GM18507 (cell line): Measurements from ENCODE around the gene STUB1.
"Not testable (repeated sequence)": the region's sequence is repeated elsewhere in the genome, so short reads cannot be mapped to it uniquely, and the experiment has no call there.

ENCODE experiments used
- DNase-seq: peaks from one replicate; pipeline ENCODE4 v3.0.0; 2011; ENCODE audit warnings: low read depth; ENCODE audit not compliant: insufficient read length; ENCODE audit errors: extremely low spot score
- FAIRE-seq: peaks from 2 replicates; lab custom pipeline; 2011; peaks lifted over from hg19 to GRCh38; lab: Jason Lieb, UNC

Gene STUB1

DNA sequence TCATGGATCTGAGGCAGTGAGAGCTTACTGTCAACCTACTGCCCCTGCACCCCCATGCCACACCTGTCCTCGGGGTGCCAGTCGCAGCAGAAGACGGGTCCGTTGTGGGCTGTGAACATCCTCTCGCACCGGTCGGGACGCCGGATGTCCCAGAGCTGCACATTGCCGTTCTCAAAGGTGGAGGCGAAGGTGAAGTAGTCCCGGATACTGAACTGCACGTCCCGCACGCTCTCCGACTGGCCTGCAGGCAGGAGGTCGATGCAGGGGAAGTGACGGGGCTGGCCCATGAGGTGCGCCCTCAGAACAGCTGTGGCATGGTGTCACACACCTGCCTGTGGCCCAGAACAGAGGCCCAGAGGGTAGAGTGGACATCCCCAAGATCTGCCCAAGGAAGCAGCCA, 7.3 kb downstream of the STUB1 start:
- DNase-seq: no peak
- no peak for FAIRE-seq

DNA sequence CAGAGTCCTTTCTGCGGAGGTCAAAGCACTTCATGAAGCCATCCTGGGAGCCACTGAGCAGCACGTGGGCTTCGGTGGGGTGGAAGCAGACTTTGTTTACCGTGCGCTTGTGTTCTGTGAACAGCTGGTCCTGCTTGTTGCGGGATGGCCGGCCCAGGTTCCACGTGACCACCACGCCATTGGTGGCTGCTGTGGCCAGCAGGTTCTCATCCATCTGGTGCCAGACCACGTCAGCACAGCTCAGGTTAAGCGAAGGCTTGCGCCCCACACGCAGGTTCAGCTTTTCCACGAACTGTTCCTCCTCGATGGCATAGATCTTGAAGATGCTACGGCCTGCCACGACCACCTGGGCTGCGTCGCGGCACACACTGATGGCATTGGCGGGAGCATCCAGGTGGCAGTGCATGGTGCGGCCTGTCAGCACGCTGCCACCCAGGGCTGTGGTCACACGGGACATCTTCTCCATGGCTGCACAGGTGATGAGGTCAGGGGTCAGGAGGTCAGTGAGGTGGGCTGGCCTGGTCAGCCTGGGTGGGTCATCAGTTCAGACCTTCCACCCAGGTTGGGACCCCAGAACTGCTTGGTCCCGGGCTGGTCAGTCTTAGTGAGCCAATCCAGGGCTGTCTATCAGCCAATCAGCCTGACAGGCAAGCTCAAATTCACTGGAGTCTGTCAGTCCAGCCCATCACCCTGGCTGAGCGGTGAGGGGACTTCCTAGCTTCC, 9.1 kb downstream of the STUB1 start:
- DNase-seq (no peak), FAIRE-seq (no peak)

DNA sequence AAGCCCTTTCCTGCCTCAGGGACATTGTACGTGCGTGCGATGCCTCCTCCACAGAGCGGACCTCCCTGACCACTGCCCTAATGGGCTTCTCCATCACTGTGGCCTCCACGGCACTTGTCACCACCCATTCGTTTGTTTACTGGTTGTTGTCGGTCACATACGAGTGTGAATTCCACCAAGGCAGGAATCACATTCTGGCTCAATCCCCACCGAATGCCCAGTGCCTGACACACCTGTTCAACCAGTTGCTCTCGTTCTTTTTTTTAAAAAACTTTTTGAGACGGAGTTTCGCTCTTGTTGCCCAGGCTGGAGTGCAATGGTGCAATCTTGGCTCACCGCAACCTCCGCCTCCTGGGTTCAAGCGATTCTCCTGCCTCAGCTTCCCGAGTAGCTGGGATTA, 11.0 kb downstream of the STUB1 start:
- not testable (repeated sequence) for DNase-seq, FAIRE-seq

DNA sequence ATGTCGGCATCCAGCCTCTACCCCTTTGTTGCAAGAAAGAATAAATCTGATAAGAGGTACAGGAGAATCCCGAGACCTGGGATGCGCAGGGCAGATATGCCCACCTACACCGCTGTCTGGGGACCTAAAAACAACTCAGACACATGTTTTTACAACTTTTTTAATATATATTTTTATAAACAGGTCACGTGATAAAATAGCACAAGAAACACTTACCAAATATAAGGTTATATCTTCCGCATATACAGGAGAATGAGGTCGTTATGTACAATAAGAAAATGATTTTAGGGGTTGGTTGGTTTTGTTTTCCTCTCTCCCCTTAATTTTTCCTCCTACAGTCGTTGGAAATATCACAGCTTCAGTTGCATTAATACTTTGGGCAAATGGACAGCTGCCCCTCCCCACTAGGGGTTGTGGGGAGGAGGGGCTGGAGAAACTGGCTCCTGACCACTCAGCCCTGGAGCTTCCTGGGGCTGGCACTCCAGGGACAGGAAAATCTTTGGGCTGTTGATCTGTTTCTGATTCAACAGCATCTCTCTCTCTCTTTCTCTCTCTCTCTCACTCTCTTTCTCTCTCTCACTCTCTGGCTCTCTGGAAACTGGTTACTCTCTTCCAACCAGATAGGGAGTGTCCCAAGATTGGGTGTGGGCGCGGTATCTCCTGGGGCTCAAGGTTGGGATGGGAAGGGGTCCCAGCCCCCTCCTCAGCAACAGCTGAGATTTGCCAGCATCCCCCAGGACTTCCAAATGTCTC, 12.3 kb downstream of the STUB1 start:
- no peak for FAIRE-seq
- DNase-seq: no peak

DNA sequence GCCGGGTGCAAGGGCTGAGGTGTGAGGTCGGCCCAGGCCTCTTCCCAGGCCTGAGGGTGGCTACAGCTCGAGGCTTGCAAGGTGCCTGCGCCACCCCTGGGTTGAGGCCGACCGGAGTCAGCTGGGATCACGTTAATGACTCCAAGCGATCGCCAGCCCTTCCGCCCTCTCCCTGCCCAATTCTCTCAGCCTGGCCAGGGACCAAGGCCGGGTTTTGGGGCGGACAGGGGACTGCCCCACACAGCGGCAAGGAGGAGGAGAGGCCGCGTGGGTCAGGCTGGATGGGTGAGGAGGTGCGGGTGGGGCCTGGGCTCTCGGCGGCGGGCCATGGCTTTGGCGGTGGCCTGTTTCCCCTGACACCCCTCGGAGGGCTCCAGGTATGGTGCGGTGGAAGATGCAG, 13.2 kb downstream of the STUB1 start:
- DNase-seq (no peak), FAIRE-seq (no peak)

DNA sequence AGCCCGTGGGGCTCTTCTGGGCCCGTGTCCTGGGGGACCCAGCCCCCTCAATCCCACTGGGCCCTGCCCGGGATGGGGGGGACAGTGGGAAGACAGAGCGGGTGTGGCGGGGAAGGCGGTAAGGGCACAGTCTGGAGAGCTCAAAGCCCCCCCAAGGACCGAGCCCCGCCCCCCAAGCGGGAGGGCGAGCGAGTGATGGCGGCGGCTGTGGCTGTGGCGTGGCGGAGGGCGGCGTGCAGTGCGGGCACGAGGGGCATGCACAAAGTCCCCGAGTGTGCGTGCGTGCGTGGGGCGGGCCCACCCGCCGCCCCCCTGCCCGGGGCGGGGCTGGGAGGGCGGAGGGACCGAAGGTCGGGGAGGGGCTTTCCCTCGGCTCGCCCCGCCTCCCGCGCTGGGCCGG, 13.6 kb downstream of the STUB1 start:
- DNase-seq: no peak
- FAIRE-seq: no peak

DNA sequence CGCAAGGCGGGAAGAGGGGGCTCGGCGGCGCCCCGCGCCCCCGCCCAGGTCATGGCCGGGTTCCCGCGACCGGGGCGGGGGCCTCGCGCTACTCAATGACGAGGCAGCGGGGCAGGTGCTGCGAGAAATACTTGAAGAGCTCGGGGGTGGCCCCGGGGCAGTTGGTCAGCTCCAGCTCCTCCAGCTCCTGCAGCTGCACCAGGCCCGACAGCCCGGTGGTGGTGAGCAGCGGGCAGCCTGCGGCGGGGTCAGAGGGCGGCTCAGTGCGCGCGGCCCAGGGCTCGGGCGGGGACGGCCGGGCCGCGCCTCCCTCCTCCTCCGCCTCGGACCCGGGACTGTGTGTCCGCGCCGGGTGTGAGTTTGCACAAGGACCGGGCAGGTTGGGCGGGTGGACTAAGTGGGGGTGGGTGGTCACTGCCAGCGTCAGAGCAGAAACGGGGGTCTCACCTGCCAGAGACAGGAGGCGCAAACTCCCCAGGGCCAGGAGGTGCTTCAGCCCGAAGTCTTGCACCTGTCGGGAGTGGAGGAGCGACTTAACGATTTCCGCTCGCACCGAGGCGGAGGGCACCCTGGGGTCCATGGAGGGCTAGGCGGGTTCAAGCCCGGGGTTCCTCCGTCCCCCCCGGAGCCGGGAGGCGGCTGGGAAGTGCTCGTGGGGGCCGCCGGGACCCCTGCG, 14.1 kb downstream of the STUB1 start:
- FAIRE-seq (no peak), DNase-seq (no peak)

DNA sequence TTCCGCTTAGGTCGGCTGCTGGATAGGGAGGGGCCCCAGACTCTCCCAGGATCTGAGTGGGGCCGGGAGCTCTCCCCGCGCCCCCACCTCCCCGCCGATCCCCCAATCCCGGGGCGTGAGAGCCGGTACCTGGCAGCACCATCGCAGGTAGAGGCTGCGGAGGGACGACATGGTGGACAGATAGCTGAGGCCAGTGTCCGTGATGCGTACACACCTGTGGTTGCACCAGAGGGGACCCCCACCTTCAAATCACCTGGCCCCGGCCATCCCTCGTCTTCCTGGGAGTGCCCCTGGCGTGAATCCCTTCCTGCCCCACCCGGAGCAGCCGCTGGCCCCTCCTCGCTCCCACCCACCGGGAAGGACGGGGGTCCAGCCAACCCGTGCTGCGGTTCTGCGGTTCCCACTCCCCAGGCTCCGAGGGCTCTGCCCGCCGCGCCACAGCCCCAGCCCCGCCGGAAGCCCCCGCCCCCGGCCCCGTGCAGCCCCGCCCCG, 14.7 kb downstream of the STUB1 start:
- DNase-seq (no peak), FAIRE-seq (no peak)

DNA sequence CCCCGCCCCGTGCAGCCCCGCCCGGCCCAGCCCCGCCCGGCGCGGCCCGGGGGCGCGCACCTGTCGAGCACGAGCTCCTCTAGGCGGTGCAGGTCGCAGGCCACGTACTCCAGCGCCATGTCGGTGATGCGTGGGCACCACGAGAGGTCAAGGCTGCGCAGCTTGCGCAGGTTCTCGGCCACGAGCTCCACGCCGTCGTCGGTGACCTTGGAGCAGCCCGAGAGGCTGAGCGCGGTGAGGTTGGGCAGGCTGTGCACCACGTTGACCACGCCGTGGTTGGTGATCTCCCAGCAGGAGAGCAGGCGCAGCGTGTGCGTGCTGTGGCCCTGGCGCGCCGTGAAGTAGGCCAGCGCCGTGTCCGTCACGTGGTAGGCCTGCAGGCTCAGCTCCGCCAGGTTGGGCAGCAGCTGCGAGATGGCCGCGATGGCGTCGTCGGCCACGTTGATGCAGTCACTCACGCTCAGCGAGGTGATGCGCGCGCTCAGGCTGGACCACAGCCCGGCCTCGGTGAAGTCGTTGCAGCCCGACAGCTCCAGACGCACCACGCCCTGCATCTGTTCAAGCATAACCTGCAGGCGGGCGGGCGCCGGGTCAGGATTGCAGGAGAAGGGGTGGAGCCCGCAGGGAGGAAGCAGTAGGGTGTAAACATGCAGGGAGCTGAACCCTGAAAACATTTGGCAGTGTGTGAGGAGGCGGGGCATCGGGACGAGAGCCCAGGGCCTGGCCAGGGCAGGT, 15.3 kb downstream of the STUB1 start:
- DNase-seq (no peak), FAIRE-seq (no peak)

DNA sequence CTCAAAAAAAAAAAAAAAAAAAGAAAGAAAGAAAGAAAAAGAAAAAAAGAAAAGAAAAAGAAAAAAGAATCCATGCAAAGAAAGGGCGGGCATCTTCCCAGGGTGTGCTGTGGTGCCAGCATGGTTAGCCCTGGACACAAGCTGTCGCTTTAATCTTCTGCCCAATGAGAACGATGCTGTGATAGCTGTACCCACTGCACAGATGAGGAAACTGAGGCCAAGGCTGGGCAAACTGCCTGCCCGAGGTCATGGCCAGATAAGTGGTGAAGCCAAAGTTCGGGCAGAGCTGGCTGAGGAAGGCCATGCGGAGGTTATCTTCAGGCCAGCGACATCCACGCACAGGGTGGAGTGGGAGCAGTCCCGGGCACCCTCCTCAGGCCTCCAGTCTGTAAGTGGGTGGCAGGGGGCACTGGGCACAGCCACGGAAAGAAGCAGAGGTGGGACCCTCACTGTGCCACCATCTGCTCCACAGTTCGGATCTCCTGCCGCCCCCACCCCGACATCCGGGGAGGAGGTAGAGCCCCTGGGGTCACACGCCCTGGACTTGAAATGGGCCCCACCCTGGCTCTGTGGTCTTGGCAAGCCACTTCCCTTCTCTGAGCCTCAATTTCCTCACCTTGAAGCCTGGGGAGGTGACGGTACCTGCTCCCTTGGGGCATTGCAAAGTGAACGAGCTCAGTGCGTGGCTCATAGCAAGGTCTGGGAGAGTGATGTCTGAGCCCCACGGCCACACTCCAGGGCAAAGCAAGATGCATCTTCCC, 18.9 kb downstream of the STUB1 start:
- DNase-seq: no peak
- FAIRE-seq: no peak

DNA sequence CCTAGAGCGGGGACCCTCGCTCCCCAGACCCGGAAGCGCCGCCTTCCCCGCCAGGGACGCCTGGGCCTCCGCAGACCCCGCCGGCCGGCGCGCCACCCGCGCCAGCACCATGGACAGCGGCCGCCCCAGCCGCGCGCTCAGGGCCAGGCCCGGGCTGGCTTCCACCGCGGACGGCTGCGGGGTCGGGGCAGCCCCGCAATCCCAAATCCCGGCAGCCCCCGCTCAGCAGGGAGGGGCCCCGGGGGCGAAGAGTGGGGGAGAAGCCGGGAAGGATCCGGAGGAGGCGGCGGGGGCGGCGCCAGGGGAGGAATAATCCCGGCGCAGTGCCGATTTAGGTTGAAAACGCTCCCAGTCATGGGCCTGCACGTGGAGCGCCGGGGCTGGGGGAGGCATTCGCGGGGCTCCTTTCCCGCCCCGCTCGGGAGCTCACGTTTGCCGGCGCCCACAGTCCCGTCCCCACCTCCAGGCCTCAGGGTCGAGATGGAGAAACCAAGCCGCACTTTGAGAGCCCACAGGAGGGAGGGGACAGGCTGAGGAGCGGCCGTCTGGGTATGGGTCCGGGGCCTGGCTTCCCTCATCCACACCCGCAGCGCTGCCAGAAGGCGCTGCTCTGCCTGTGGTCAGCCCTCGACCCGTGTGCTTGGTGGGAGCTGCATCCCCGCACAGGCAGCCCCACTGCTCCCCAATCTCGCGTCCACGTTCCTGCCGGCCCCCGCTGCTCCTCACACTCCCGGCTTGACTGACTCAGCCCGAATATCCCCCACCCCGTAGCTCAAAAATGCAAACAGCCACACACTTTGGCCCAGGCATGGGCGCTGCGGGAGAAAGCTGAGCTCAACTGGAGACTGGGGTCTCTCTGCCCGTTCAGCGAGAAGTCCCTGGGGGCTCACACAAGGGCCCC, 20.7 kb downstream of the STUB1 start:
- no peak for FAIRE-seq
- no peak for DNase-seq

DNA sequence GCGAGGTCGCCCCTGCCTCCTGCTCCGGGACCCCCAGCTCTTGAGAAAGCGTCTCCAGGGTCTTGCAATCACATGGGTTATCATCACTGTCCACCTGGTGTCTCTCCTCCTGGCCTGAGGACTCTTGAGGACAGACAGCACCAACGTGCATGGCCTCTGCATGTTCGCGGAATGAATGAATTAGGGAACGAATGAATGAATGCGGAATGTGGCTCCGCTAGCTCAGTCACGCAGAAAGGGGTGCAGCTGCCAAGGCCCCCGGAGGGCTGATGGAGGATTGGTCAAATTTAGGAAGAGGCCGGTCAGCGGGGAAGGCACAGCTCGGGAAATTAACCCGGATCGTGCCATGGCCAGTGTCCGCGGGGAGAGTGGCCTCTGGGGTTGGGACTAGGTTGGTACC, 22.1 kb downstream of the STUB1 start:
- no peak for DNase-seq
- FAIRE-seq: no peak

DNA sequence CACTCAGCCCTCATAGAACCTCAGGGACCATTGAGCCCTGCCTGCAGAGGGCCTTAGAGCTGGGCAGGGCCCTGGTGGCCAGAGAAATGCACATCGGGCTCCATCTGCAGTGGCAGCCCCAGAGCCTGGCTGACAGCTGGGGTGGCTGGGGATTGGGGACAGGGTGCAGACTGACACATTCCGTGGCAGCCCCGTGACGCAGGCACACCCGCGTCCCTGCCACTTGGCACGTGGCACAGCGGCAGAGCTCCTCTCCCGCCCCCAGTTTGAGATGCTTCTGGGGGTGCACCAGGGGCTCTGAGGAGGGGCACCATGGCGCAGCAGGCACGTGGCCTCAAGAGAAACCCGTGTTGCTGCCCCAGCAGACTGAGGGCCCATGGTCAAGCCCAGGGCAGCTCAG, 23.2 kb downstream of the STUB1 start:
- no peak for DNase-seq
- no peak for FAIRE-seq

DNA sequence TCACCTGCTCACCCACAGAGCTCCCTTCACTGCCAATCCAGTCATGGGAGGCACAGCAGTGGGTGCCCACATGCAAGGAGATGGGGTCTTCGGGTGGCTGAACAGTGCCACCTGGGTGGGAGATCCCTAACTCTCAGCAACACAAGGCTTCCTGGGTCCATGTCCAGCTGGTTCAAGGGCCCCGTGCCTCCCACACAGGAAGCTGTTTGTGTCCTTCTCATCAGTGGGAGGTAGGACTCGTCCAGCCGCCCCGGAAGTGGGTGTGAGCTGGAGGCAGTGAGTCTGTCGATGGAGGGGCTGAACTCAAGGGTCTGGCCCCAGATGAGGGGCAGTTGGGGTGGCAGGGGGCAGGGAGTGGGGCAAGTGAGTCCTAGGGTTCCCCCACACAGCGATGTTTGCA, 23.8 kb downstream of the STUB1 start:
- FAIRE-seq: no peak
- DNase-seq: no peak

DNA sequence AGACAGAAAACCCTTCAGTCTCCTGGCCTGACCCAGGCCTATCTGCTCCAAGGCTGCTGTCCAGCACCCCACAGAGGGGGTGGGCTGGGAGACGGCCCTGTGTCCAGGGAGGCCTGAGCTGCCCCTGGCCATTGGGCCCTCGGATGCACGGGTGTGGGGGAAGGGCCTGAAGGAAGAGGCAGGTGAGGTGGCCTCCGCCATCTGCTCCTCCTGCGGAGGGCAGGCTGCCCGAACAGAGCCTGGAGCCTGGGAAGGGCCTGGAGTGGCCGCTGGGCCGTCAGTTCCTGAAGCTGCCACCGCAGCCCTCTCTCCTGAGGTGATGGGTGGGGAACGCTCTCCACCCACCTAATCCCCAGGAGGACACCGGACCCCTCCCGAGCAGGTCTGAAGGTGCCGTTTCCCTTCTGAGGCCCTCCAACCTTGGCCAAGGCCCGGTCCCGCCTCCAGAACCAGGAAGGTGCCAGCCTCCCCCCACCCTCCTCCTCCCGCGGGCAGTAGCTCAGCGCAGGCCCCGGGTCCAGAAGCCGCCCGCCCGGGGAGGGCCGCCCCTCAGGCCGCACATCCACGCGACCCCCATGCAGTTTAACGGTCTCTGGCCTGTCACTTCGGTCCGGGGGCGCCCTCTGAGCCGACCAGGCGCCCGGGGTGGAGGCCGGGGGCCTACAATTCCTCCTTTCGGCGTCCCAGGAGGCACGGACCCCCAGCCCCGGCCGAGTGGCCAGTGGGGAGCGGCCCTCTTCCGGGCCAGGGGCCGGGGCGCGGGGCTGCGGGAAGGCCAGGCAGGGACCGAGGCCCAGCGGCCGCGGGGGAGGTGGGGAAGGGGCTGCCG, 24.6 kb downstream of the STUB1 start:
- no peak for DNase-seq
- FAIRE-seq: no peak

DNA sequence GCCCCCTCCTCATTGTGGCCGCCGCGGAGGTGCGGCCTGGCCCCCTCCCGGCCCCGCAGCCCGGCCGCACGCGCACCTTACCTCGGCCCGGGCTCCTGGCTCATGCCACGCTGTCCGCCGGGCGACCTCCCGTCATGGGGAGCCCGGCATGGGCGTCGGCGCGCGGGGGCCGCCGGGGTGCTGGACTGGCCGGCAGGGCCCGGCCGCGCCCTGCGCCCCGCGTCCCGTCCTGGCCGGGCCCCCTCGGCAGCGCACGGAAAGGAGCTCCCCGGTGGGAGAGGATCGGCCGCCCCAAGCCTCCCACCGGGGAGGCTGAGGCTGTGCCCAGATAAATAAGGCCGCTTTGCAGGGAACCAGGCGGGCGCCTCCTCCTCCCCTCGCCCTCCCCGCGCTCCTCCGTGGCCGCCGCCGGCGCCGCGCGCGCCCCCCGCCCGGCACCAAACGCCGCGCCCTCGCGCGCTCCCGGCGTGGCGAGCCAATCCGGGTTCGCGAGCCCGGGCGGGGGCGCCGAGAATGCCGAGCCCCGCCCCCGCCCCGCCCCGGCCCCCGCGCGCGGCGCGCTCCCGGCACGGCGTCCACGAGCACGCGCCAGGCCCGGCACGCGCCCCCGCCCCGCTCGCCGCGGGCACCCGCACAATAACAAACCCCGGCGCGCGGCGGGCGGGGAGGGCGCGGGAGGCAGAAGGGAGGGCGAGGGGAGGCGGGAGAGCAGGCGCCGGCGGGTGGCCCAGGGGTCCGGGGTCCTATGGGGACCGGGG, 25.4 kb downstream of the STUB1 start, which contains the start of gene FBXL16:
Gene FBXL16, minus strand, starts transcription at position 371 of the 758 bp plus-strand sequence. CDS start 8,396 bp downstream, outside the sequence.
- FAIRE-seq (no peak), DNase-seq (no peak)
